MCF 10A (cell line): ENCODE results near the gene CACNG7. TPM values are rescaled to one million over a fixed set of nuclear protein-coding genes. Genes with fewer than 3 reads are reported as not detected.

Experiments
- BruUV-seq: library from RNA; stranded (reverse); fragments of 400-500 nt; replicated peaks from 2 replicates; lab custom pipeline; 2021; lab: Mats Ljungman, UMichigan
- CTCF ChIA-PET: fragments of 300-600 bp; sonication (Branson Sonifier 250); formaldehyde crosslinking; extraction: SDS; loops from one replicate; lab custom pipeline; 2021; ENCODE audit warnings: antibody characterized with exemption, inconsistent platforms; lab: Yijun Ruan, JAX
- POLR2A ChIA-PET: fragments of 300-600, 350-650 bp; sonication (Branson Sonifier 250); formaldehyde crosslinking; extraction: SDS; loops from one replicate; lab custom pipeline; 2020; ENCODE audit warnings: antibody characterized with exemption, inconsistent platforms; lab: Yijun Ruan, JAX
- DNase-seq: peaks from one replicate; pipeline ENCODE4 v3.0.0-alpha.2; 2018; ENCODE audit not compliant: unreplicated experiment
- H3K27ac Mint-ChIP-seq: one replicate; pipeline ENCODE4 v1.8.0; 2022; ENCODE audit warnings: mild to moderate bottlenecking, low read depth, mixed read lengths; ENCODE audit not compliant: unreplicated experiment
- H3K27me3 Mint-ChIP-seq: one replicate; pipeline ENCODE4 v1.8.0; 2022; ENCODE audit warnings: mixed read lengths; ENCODE audit not compliant: insufficient read depth, unreplicated experiment
- H3K36me3 Mint-ChIP-seq: one replicate; pipeline ENCODE4 v1.8.0; 2022; ENCODE audit warnings: mild to moderate bottlenecking, moderate library complexity, mixed read lengths; ENCODE audit not compliant: insufficient read depth, unreplicated experiment
- H3K4me1 Mint-ChIP-seq: one replicate; pipeline ENCODE4 v1.8.0; 2022; ENCODE audit warnings: mixed read lengths; ENCODE audit not compliant: insufficient read depth, unreplicated experiment
- H3K4me3 Mint-ChIP-seq: one replicate; pipeline ENCODE4 v1.8.0; 2022; ENCODE audit warnings: mild to moderate bottlenecking, moderate library complexity, mixed read lengths; ENCODE audit not compliant: unreplicated experiment
- H3K9me3 Mint-ChIP-seq: one replicate; pipeline ENCODE4 v1.8.0; 2022; ENCODE audit warnings: mixed read lengths; ENCODE audit not compliant: unreplicated experiment
- CTCF ChIP-seq: fragments of 200-600 bp; IDR thresholded peaks from one replicate; pipeline ENCODE4 v1.8.0; 2022; ENCODE audit warnings: antibody characterized with exemption, mild to moderate bottlenecking; ENCODE audit not compliant: unreplicated experiment
- intact Hi-C: fragments of 100-400 bp; cut with micrococcal nuclease; formaldehyde crosslinking; loops from 2 replicates; pipeline ENCODE4 v1.14.1; 2022
- total RNA-seq: library from RNA; stranded (reverse); gene quantifications from 2 replicates; pipeline ENCODE4 v1.2.3, GENCODE V29; 2022

Gene CACNG7
- total RNA-seq, 1 experiment from 2014 or later, result not detected

GRCh38 chr19:53969366-53969765 is 60.3 kb downstream of the CACNG7 start:
- Mint-ChIP-seq H3K4me3 (no peak overlapping the region), H3K27me3 (peaks cover 8% of the 10 kb centered on the region), H3K4me1 (no peaks in the 10 kb centered on the region), H3K27ac (no peak overlapping the region), H3K9me3 (no peaks in the 10 kb centered on the region), H3K36me3 (no peaks in the 10 kb centered on the region)
- no peak for TF ChIP-seq CTCF
- intact Hi-C loops, result no loop called here
- ChIA-PET POLR2A (no interaction called here), CTCF (interaction anchor here (0.6 to 0.7 kb wide), 2 partner anchors 9 to 49 kb away, joined by 3 read pairs; no protein-coding TSS in a partner anchor)
- BruUV-seq, result no TSS peak
- no peak for DNase-seq

- TF ChIP-seq CTCF, result no peak
- ChIA-PET POLR2A (interaction anchor here (0.6 kb wide), 1 partner anchor 1735 kb away, joined by 5 read pairs; no protein-coding TSS in a partner anchor), CTCF (interaction anchor here (0.7 kb wide), 1 partner anchor 36 kb away, joined by 3 read pairs; no protein-coding TSS in a partner anchor)
- Mint-ChIP-seq H3K4me3 (no peak overlapping the region), H3K9me3 (no peaks in the 10 kb centered on the region), H3K4me1 (no peaks in the 10 kb centered on the region), H3K27me3 (no peaks in the 10 kb centered on the region), H3K27ac (no peak overlapping the region), H3K36me3 (no peaks in the 10 kb centered on the region)
- DNase-seq, result no peak
- no TSS peak for BruUV-seq
- intact Hi-C loops, result no loop called here
Observed at GRCh38 chr19:53971673-53972072, 62.6 kb downstream of the CACNG7 start.

GRCh38 chr19:53977429-53977990 is 68.4 kb downstream of the CACNG7 start:
- TF ChIP-seq CTCF, result no peak
- peaks cover 24% of the 10 kb centered on the region for H3K4me1 Mint-ChIP-seq
- peaks cover 16% of the 10 kb centered on the region for H3K27me3 Mint-ChIP-seq
- peak overlapping the region; percentile 58 for H3K4me3 Mint-ChIP-seq
- H3K36me3 Mint-ChIP-seq, result no peaks in the 10 kb centered on the region
- ChIA-PET POLR2A (no interaction called here), CTCF (no interaction called here)
- H3K27ac Mint-ChIP-seq, result no peak overlapping the region
- intact Hi-C loops, result no loop called here
- H3K9me3 Mint-ChIP-seq, result peaks cover 10% of the 10 kb centered on the region
- peak; percentile 85 for DNase-seq
- BruUV-seq, result no TSS peak

- peak overlapping the region; percentile 58 for H3K4me3 Mint-ChIP-seq
- no peaks in the 10 kb centered on the region for H3K36me3 Mint-ChIP-seq
- peaks cover 10% of the 10 kb centered on the region for H3K9me3 Mint-ChIP-seq
- peaks cover 16% of the 10 kb centered on the region for H3K27me3 Mint-ChIP-seq
- H3K27ac Mint-ChIP-seq, result no peak overlapping the region
- intact Hi-C loops, result no loop called here
- no peak for TF ChIP-seq CTCF
- CTCF ChIA-PET, result interaction anchor here (0.6 kb wide), 1 partner anchor 9 kb away, joined by 3 read pairs; no protein-coding TSS in a partner anchor
- DNase-seq, result no peak
- POLR2A ChIA-PET, result no interaction called here
- BruUV-seq, result no TSS peak
- H3K4me1 Mint-ChIP-seq, result peaks cover 24% of the 10 kb centered on the region
Observed at GRCh38 chr19:53977991-53978731, 69.1 kb downstream of the CACNG7 start.
